GM19438 (cell line): ENCODE measurements around the gene MEIS1.

ENCODE experiments used
- ATAC-seq: cut with Tn5 transposase; IDR thresholded peaks from one replicate; pipeline ENCODE4 v1.9.1; 2021; ENCODE audit warnings: low read depth; ENCODE audit not compliant: unreplicated experiment

The MEIS1 gene

GRCh38 chr2:66559672-66560071 lies 124.7 kb downstream of the MEIS1 start:
- no peak for ATAC-seq

GRCh38 chr2:66560683-66561082 lies 125.8 kb downstream of the MEIS1 start:
- no peak for ATAC-seq

DNA sequence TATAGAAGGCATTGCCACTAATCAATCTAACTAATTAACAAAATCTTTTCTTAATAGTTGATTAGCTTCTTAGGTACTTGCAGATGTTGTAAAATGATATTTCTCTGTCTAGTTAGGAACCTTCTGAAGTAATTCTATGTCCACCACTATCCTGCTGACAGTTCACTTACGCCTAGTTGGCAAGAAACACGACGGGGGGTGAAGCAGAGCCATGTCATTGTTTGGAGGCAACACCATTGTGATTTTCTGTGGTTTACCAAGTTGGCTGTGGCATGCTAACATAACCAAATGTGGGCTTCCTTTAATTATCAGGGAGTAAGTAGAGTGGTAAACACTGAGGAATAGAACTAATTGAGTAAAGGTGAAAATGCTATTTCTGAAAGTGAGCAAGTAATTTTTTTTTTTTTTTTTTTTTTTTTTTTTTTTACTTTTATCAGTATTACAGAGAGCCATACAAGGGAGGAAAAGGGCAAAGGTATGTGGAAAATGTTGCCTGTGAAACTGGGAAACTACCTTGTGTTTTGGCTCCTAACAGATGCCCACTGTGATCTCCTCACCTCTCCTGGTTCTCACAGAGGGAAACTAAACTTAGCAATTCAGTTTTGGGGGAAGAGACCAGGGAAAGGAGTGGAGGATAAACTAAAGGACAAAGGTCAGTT lies 126.8 kb downstream of the MEIS1 start:
- no peak for ATAC-seq

GRCh38 chr2:66562304-66562685 lies 127.4 kb downstream of the MEIS1 start:
- no peak for ATAC-seq

- ATAC-seq = no peak
Observed at GRCh38 chr2:66563473-66563872, 128.5 kb downstream of the MEIS1 start.

DNA sequence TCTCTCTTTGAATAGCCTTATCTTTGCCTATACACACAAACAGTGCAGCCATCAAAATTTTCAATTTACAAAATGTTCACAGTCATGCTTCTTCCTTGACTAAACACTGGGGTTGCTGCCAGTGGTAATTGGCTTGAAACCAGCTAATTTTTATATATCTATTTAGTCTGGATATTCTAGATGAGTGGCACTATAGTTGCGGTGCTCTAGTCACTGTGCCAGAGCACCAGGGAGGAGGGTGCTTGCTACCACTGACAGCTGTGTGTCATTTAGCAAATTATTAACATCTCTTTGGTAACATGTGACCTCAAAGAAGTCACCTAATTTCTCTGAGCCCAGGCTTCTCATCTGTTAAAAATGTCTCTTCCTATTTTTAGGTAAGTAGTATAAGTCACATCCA lies 130.4 kb downstream of the MEIS1 start:
- no peak for ATAC-seq

- ATAC-seq = no peak
Observed at GRCh38 chr2:66566726-66567399, 131.9 kb downstream of the MEIS1 start.

DNA sequence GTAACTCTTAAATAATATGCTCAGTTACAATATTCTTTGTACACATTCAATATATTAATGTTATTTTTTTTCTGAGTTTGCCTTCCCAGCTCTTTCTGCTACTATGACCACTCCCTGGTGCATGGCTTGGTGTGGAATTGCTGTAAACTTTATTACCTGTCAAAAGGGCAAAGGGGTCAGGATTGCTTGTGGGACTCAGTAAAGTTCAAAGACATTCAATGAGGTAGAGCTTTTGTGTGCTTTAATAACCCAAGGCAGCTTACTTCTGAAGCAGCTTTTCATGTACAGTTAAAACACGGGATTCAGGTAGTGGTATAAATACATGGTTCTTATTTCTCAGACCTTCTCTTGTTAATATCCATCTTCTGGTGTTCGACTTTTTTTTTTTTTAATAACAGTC lies 132.8 kb downstream of the MEIS1 start:
- ATAC-seq = no peak

GRCh38 chr2:66568650-66569300 lies 133.8 kb downstream of the MEIS1 start:
- ATAC-seq = no peak

DNA sequence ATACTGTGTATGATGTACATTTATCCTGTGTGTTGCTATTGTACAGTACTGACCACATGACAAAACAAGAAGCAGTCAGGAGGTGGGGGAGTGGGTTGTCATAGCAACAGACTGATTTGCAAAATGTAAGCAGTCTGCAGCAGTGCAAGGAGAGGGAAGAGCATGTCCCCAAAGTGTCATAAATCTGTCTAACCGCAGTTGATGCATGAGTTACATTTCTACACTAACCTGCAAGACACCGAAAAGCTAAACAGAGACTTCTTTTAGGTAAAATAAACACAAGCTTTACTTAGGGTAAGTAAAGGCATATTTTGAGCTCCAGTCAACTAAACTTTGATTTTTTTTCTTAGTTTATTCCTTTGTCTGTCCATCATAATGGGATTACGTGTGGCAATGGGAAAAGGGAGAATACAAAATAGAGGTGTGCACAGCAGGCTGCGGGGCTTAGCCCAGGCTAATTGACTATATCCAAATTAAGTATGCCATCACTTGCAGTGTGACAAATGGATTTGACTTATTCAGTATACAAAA lies 134.5 kb downstream of the MEIS1 start:
- ATAC-seq = no peak

DNA sequence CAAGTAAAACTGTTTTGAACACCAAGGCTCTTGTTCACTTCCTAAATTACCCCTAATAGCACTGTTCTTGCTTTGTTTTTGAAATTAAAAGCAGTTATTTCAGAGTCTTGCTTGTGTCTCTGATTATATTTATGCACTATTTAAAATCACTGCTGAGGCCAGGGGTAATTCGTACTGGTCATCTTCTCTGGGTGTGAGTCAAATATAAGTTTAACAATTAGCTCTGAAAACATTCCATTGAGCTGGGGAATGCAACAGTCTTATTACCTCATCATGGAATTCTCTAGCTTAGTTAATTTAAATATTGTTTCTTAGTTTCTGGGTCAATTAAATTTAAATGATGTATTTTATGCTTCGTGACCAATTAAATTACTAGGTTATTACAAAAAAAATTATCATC lies 135.0 kb downstream of the MEIS1 start:
- no peak for ATAC-seq

DNA sequence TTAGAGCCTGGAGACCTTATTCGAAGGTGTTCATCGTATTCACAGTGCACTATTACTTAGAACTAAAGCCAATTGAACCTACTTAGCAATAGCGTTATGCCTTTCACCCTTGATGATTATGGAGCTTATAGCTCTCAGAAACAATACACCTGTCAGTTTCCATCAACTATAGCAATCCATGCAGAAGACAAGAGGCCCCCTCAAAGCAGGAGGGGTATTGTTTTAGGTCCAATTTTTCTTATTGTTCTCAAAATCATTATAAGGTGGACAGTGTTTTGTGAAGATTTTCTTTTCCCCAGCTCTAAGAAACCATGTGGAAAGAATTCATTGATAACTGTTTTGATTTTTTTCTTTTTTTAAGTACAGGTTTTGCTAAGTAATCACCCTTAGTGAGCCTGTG lies 135.5 kb downstream of the MEIS1 start:
- no peak for ATAC-seq

DNA sequence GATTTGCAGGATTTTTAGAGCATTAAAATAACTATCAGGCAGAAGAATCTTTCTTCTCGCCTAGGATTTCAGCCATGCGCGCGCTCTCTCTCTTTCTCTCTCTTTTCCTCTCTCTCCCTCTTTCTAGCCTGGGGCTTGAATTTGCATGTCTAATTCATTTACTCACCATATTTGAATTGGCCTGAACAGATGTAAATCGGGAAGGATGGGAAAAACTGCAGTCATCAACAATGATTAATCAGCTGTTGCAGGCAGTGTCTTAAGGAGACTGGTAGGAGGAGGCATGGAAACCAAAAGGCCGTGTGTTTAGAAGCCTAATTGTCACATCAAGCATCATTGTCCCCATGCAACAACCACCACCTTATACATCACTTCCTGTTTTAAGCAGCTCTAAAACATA lies 137.0 kb downstream of the MEIS1 start:
- ATAC-seq = no peak

DNA sequence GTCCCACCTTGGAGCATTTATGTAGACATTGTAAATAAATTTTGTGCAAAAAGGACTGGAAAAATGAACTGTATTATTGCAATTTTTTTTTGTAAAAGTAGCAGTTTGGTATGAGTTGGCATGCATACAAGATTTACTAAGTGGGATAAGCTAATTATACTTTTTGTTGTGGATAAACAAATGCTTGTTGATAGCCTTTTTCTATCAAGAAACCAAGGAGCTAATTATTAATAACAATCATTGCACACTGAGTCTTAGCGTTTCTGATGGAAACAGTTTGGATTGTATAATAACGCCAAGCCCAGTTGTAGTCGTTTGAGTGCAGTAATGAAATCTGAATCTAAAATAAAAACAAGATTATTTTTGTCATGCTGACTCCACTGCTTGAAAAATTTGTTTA lies 137.5 kb downstream of the MEIS1 start:
- ATAC-seq = no peak

- no peak for ATAC-seq
Observed at GRCh38 chr2:66573416-66573815, 138.5 kb downstream of the MEIS1 start.

- ATAC-seq = no peak
Observed at GRCh38 chr2:66573821-66574233, 138.9 kb downstream of the MEIS1 start.

GRCh38 chr2:66574701-66575624 lies 140.0 kb downstream of the MEIS1 start:
- no peak for ATAC-seq

DNA sequence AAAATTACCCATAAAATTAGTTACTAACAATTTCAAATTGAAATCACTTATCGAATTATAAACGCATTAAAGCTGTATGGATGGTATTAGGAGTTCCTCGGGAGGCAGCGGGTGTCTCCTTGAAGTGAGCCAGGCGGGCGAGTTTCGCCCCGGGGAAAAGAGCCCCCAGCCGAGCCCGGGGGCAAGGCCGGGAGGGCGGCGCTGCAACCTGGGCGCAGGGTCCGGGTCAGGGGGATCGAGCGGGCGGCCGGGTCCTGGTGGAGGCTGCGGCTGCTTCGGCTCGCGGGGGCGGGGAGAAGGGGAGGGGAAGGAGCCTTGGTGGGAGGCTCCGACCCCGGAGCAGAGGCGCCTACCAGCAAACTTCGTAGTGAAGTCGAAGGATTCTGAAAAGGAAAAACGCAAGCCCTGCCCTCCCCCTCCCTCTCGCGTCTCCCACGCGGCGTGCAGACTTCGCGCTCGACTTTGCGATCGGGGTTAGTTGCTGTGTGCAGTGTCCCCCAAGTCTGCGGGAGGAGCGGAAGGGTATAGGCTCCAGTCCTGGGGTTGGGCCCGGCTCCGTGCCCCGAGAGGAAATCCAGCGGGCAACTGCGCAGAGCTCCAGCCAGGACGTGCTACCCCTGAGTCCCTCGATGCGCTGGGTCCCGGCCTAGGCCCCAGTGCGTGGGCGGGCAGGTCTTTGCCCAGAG lies 140.8 kb downstream of the MEIS1 start:
- no peak for ATAC-seq

DNA sequence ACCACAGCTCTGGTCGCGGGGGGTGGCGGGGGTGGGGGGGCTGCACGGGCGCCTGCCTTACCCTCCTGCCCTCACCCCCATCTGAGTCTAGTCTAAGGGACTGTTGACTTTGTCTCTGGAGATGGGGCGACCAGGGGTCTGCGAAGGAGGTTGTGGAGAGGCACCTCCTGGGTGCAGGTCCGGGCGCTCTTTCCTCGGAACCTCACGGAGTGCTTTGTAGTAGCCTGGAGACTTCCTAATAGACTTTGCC lies 141.3 kb downstream of the MEIS1 start:
- no peak for ATAC-seq

DNA sequence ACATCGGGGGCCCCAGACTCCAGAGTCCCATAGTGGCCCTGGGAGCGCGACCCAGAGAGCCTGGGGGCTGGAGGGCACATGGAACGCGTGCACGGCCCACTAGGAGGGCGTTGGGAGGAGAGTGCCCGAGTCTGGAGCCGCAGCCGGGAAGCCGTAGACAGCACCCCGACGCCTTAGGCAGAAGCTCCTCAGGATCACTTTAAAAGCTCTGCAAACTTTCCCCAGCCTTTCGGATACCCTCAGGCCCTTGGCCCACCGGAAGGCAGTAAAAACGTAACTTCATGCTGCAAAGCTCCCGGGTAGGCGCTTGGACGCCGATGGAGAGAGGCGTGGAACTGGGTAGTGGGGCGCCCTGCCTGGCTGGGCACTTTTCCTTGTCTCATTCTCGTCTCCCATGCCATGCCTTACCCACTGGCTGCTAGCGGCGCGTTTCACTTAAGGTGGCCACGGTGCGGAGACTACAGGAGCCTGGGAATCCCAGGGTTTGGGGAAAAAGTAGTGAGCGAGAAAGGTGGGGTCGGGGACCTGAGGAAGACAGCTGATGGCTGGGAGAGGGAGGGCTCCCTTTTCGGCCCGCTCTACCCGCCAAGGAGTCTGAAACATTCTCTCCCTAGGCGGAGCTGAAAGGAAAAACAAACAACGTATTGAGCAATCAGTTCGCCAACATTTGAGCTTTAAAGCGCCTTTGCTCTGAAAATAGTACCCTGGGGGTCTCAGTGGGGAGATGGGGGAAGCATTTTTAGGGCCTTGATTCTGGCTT lies 141.8 kb downstream of the MEIS1 start:
- ATAC-seq = no peak
